Keratinocyte (primary cell): ENCODE results near the gene MAP3K4. TPM values are rescaled to one million over a fixed set of nuclear protein-coding genes. Genes with fewer than 3 reads are reported as not detected.

ENCODE experiments used
- DNase-seq: peaks from one replicate; pipeline ENCODE4 v3.0.0-alpha.2; 2011; ENCODE audit warnings: low read depth, missing footprints, low spot score
- FAIRE-seq: peaks from 2 replicates; lab custom pipeline; 2011; peaks lifted over from hg19 to GRCh38; lab: Jason Lieb, UNC
- H2AFZ ChIP-seq: 2 replicates; pipeline ENCODE4 v1.6.0; 2012; ENCODE audit warnings: low read length, control low read depth, inconsistent platforms; ENCODE audit not compliant: control insufficient read depth
- H3K27ac ChIP-seq: 2 replicates; pipeline ENCODE4 v1.5.1; 2011; ENCODE audit warnings: low read length; ENCODE audit not compliant: control insufficient read depth, insufficient read depth
- H3K27me3 ChIP-seq: 3 replicates; pipeline ENCODE4 v1.6.0; 2011; ENCODE audit warnings: low read length; ENCODE audit not compliant: control insufficient read depth, insufficient read depth; ENCODE audit errors: extremely low read depth
- H3K36me3 ChIP-seq, 2 experiments: 2 replicates in 1 of 2; 3 replicates in 1 of 2; pipeline ENCODE4 v1.5.1; 2011; ENCODE audit warnings: low read length in 2 of 2, mild to moderate bottlenecking in 1 of 2; ENCODE audit not compliant: control insufficient read depth in 2 of 2, insufficient read depth in 2 of 2; ENCODE audit errors: extremely low read depth in 1 of 2
- H3K4me1 ChIP-seq: 3 replicates; pipeline ENCODE4 v1.5.1; 2011; ENCODE audit warnings: low read length; ENCODE audit not compliant: control insufficient read depth, insufficient read depth; ENCODE audit errors: extremely low read depth
- H3K4me2 ChIP-seq: 3 replicates; pipeline ENCODE4 v1.6.0; 2011; ENCODE audit warnings: low read depth, low read length; ENCODE audit not compliant: control insufficient read depth, insufficient read depth; ENCODE audit errors: extremely low read depth
- H3K4me3 ChIP-seq, 3 experiments: fragments of 200-600 bp in 1 of 3; sonication (generic) in 1 of 3; 2 replicates in 2 of 3; 3 replicates in 1 of 3; pipeline ENCODE4 v1.5.1; 2011 to 2016; ENCODE audit warnings: low read length in 3 of 3, mild to moderate bottlenecking in 3 of 3, control low read depth in 2 of 3, inconsistent platforms in 1 of 3, low read depth in 1 of 3, mixed read lengths in 1 of 3, mixed run types in 1 of 3, moderate library complexity in 1 of 3; ENCODE audit not compliant: control insufficient read depth in 2 of 3, insufficient read depth in 2 of 3; ENCODE audit errors: extremely low read depth in 1 of 3
- H3K79me2 ChIP-seq: 2 replicates; pipeline ENCODE4 v1.6.0; 2012; ENCODE audit warnings: low read length; ENCODE audit not compliant: control insufficient read depth, insufficient read depth
- H3K9ac ChIP-seq: 3 replicates; pipeline ENCODE4 v1.6.0; 2011; ENCODE audit warnings: low read length; ENCODE audit not compliant: control insufficient read depth, insufficient read depth; ENCODE audit errors: extremely low read depth
- H3K9me1 ChIP-seq: 3 replicates; pipeline ENCODE4 v1.6.0; 2011; ENCODE audit warnings: low read length; ENCODE audit not compliant: control insufficient read depth, insufficient read depth; ENCODE audit errors: extremely low read depth
- H3K9me3 ChIP-seq: 2 replicates; pipeline ENCODE4 v1.5.1; 2012; ENCODE audit warnings: low read depth, low read length; ENCODE audit not compliant: control insufficient read depth
- H4K20me1 ChIP-seq: 3 replicates; pipeline ENCODE4 v1.6.0; 2011; ENCODE audit warnings: low read length; ENCODE audit not compliant: control insufficient read depth, insufficient read depth; ENCODE audit errors: extremely low read depth
- CTCF ChIP-seq, 3 experiments: IDR thresholded peaks in 1 of 3; conservative IDR thresholded peaks in 1 of 3; optimal IDR thresholded peaks in 1 of 3; 2 replicates in 2 of 3; 3 replicates in 1 of 3; pipeline versions ENCODE3 to v1.5.1; 2011; ENCODE audit warnings: low read length in 3 of 3, mild to moderate bottlenecking in 3 of 3, moderate library complexity in 2 of 3, control low read depth in 1 of 3, inconsistent platforms in 1 of 3; ENCODE audit not compliant: insufficient read depth in 2 of 3; ENCODE audit errors: extremely low read depth in 1 of 3
- EZH2 ChIP-seq: IDR thresholded peaks from one replicate; pipeline ENCODE4 v1.6.1; 2012; ENCODE audit warnings: inconsistent platforms, mild to moderate bottlenecking, low read length, moderate library complexity
- dilution Hi-C: fragments of 300-500 bp; cut with MboI; formaldehyde crosslinking; loops from one replicate; pipeline ENCODE4 v1.7.0; 2020; ENCODE audit warnings: low sequenced_read_pairs; ENCODE audit not compliant: extremely low pct_ligation_motif_present
- polyA plus RNA-seq, 5 experiments: library from polyadenylated mRNA; depleted of rRNA in 3 of 5; stranded (reverse) in 3 of 5; stranded (forward) in 1 of 5; unstranded in 1 of 5; fragments of >200 nt; gene quantifications; 1 replicate in 1 of 5; 2 replicates in 3 of 5; 3 replicates in 1 of 5; pipeline versions ENCODE4 v1.2.1 to v1.2.3, GENCODE V29; 2011 to 2012; ENCODE audit warnings: missing spikeins in 2 of 5, low read depth in 1 of 5, low replicate concordance in 1 of 5

Gene MAP3K4
- polyA plus RNA-seq, 1 donor (not counting 4 experiments of a cell fraction or from before 2014, with no cell fraction given): 12.8 TPM

GRCh38 chr6:160963651-160964050 is 27.9 kb upstream of the MAP3K4 start:
- Histone ChIP-seq H3K79me2 (no peaks in the 10 kb centered on the region), H3K27me3 (no peaks in the 10 kb centered on the region), H3K9me1 (no peaks in the 10 kb centered on the region), H2AFZ (no peak overlapping the region), H3K36me3 (no peaks in the 10 kb centered on the region), H3K9ac (no peak overlapping the region), H3K9me3 (no peaks in the 10 kb centered on the region), H3K4me2 (no peak overlapping the region), H4K20me1 (no peaks in the 10 kb centered on the region), H3K27ac (no peak overlapping the region), H3K4me1 (no peaks in the 10 kb centered on the region), H3K4me3 (no peak overlapping the region)
- dilution Hi-C loops: no loop called here
- TF ChIP-seq CTCF (optimal IDR thresholded peaks at IDR 0.05 in 1 of 3, IDR thresholded peaks at IDR 0.05 in 1 of 3, conservative IDR thresholded peaks at IDR 0.05 in 1 of 3; ENCODE audit: extremely low read depth in 1 of 3, insufficient read depth in 2 of 3, low read length in 3 of 3): no peak
- no peak for TF ChIP-seq EZH2
- FAIRE-seq (no peak), DNase-seq (no peak)

GRCh38 chr6:160965893-160966292 is 25.7 kb upstream of the MAP3K4 start:
- Histone ChIP-seq H3K36me3 (no peaks in the 10 kb centered on the region), H3K4me2 (no peak overlapping the region), H3K79me2 (no peaks in the 10 kb centered on the region), H3K9me1 (no peaks in the 10 kb centered on the region), H3K27ac (no peak overlapping the region), H3K9ac (no peak overlapping the region), H3K9me3 (no peaks in the 10 kb centered on the region), H3K4me3 (no peak overlapping the region), H2AFZ (no peak overlapping the region), H3K4me1 (no peaks in the 10 kb centered on the region), H4K20me1 (no peaks in the 10 kb centered on the region), H3K27me3 (no peaks in the 10 kb centered on the region)
- DNase-seq (no peak), FAIRE-seq (no peak)
- TF ChIP-seq CTCF (optimal IDR thresholded peaks at IDR 0.05 in 1 of 3, IDR thresholded peaks at IDR 0.05 in 1 of 3, conservative IDR thresholded peaks at IDR 0.05 in 1 of 3; ENCODE audit: extremely low read depth in 1 of 3, insufficient read depth in 2 of 3, low read length in 3 of 3) (no peak), EZH2 (no peak)
- dilution Hi-C loops: no loop called here
